GM19452 (cell line): ENCODE results near the gene SERPINA4.

Experiments
- ATAC-seq: cut with Tn5 transposase; IDR thresholded peaks from one replicate; pipeline ENCODE4 v1.9.1; 2021; ENCODE audit not compliant: unreplicated experiment

SERPINA4 gene

GRCh38 chr14:94560751-94561655, at the start of gene SERPINA4:
TSS of gene SERPINA4 (plus strand) at chr14:94561442. CDS start at chr14:94563483, 2,041 bp downstream.
- no peak for ATAC-seq

- no peak for ATAC-seq
Observed at GRCh38 chr14:94514351-94514750, 46.9 kb upstream of the SERPINA4 start.

- ATAC-seq: no peak
Observed at GRCh38 chr14:94515426-94515825, 45.8 kb upstream of the SERPINA4 start.

- ATAC-seq: no peak
Observed at GRCh38 chr14:94515856-94516255, 45.4 kb upstream of the SERPINA4 start.

- ATAC-seq: no peak
Observed at GRCh38 chr14:94517248-94517640, 44.0 kb upstream of the SERPINA4 start.

- ATAC-seq: no peak
Observed at GRCh38 chr14:94517641-94518257, 43.5 kb upstream of the SERPINA4 start.

- ATAC-seq: no peak
Observed at GRCh38 chr14:94521375-94522114, 39.7 kb upstream of the SERPINA4 start.

GRCh38 chr14:94522115-94522724, 39.0 kb upstream of the SERPINA4 start:
- no peak for ATAC-seq

- ATAC-seq: no peak
Observed at GRCh38 chr14:94523265-94523664, 38.0 kb upstream of the SERPINA4 start.

GRCh38 chr14:94524093-94524492, 37.1 kb upstream of the SERPINA4 start:
- no peak for ATAC-seq

- ATAC-seq: no peak
Observed at GRCh38 chr14:94531187-94531586, 30.1 kb upstream of the SERPINA4 start.

GRCh38 chr14:94532447-94532846, 28.8 kb upstream of the SERPINA4 start:
- no peak for ATAC-seq

GRCh38 chr14:94535506-94535905, 25.7 kb upstream of the SERPINA4 start:
- no peak for ATAC-seq

GRCh38 chr14:94536836-94537235, 24.4 kb upstream of the SERPINA4 start:
- no peak for ATAC-seq

GRCh38 chr14:94538070-94538740, 23.0 kb upstream of the SERPINA4 start:
- no peak for ATAC-seq

- no peak for ATAC-seq
Observed at GRCh38 chr14:94539181-94539580, 22.1 kb upstream of the SERPINA4 start.

GRCh38 chr14:94540031-94540794, 21.0 kb upstream of the SERPINA4 start:
- no peak for ATAC-seq

- no peak for ATAC-seq
Observed at GRCh38 chr14:94541234-94541975, 19.8 kb upstream of the SERPINA4 start.

GRCh38 chr14:94542111-94542810, 19.0 kb upstream of the SERPINA4 start:
- ATAC-seq: no peak
